Testis (tissue), 3 donors: ENCODE data around the gene IL33. TPM values are rescaled to one million over a fixed set of nuclear protein-coding genes. Genes with fewer than 3 reads are reported as not detected.

Experiments
- DNase-seq: peaks from one replicate; pipeline ENCODE4 v3.0.0-alpha.2; 2019
- H3K27ac ChIP-seq, 2 donors: fragments of 200-600 bp; sonication (generic); one replicate each; pipeline ENCODE4 v1.5.1; 2019
- H3K27me3 ChIP-seq: fragments of 200-600 bp; sonication (generic); one replicate; pipeline ENCODE4 v1.5.1; 2019
- H3K36me3 ChIP-seq: fragments of 200-600 bp; sonication (generic); one replicate; pipeline ENCODE4 v1.5.1; 2017; ENCODE audit warnings: low read depth; ENCODE audit errors: missing control alignments
- H3K4me1 ChIP-seq: fragments of 200-600 bp; sonication (generic); one replicate; pipeline ENCODE4 v1.5.1; 2019
- H3K4me3 ChIP-seq, 2 donors: fragments of 200-600 bp; sonication (generic); one replicate each; pipeline ENCODE4 v1.5.1; 2017 to 2019
- H3K9me3 ChIP-seq: fragments of 200-600 bp; sonication (generic); one replicate; pipeline ENCODE4 v1.5.1; 2017
- POLR2A ChIP-seq: fragments of 450-650 bp; IDR thresholded peaks from one replicate; pipeline ENCODE4 v1.6.1; 2017; ENCODE audit warnings: antibody characterized with exemption, mild to moderate bottlenecking, moderate library complexity
- WGBS, 2 donors: methylation state at CpG; one replicate each; pipeline ENCODE4 v1.1.5; 2018; 5-methylcytosine and 5-hydroxymethylcytosine counted together
- intact Hi-C: fragments of 100-400 bp; cut with DNase I; formaldehyde crosslinking; loops from one replicate; pipeline ENCODE4 v1.15.1; 2023; ENCODE audit warnings: low total_unique reads
- polyA plus RNA-seq: library from polyadenylated mRNA; stranded (reverse); fragments of 350-450 nt; fragmentation: Illumina TruSeq; extraction: RNeasy Lipid Tissue Mini Kit (QIAGEN cat#74804); gene quantifications from one replicate; pipeline ENCODE4 v1.2.3, GENCODE V29; 2014; ENCODE audit warnings: low read depth, low replicate concordance; ENCODE audit not compliant: insufficient read depth
- total RNA-seq, 2 donors: library from RNA; depleted of rRNA; stranded (reverse); fragments of >200 nt; gene quantifications; one replicate each; pipeline ENCODE4 v1.2.3, GENCODE V29; 2016
- TF ChIP-seq, protein P1 (sequence below), 3 experiments: fragments of 450-650 bp in 2 of 3; fragments of 200-600 bp in 1 of 3; sonication (generic) in 1 of 3; IDR thresholded peaks; one replicate each; pipeline ENCODE4 v1.5.1; 2016 to 2019; ENCODE audit warnings: antibody characterized with exemption in 3 of 3, mild to moderate bottlenecking in 2 of 3, moderate library complexity in 1 of 3

IL33 gene
- total and polyA plus RNA-seq, 3 donors from 2014 or later: 2.9 to 8.7 (median 3.6) TPM

GRCh38 chr9:6302417-6302816 is 86.8 kb downstream of the IL33 start:
- Histone ChIP-seq H3K27me3 (no peaks in the 10 kb centered on the region), H3K36me3 (no peaks in the 10 kb centered on the region), H3K27ac (no peak overlapping the region), H3K4me3 (no peak overlapping the region), H3K4me1 (no peaks in the 10 kb centered on the region), H3K9me3 (no peaks in the 10 kb centered on the region)
- intact Hi-C loops: loop anchor here (10.0 kb wide), 1 partner anchor 108 kb away; no protein-coding TSS in a partner anchor
- no peak for TF ChIP-seq POLR2A
- TF ChIP-seq, protein P1, sequence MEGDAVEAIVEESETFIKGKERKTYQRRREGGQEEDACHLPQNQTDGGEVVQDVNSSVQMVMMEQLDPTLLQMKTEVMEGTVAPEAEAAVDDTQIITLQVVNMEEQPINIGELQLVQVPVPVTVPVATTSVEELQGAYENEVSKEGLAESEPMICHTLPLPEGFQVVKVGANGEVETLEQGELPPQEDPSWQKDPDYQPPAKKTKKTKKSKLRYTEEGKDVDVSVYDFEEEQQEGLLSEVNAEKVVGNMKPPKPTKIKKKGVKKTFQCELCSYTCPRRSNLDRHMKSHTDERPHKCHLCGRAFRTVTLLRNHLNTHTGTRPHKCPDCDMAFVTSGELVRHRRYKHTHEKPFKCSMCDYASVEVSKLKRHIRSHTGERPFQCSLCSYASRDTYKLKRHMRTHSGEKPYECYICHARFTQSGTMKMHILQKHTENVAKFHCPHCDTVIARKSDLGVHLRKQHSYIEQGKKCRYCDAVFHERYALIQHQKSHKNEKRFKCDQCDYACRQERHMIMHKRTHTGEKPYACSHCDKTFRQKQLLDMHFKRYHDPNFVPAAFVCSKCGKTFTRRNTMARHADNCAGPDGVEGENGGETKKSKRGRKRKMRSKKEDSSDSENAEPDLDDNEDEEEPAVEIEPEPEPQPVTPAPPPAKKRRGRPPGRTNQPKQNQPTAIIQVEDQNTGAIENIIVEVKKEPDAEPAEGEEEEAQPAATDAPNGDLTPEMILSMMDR (IDR thresholded peaks at IDR 0.05): no peak
- DNase-seq: no peak

DNA sequence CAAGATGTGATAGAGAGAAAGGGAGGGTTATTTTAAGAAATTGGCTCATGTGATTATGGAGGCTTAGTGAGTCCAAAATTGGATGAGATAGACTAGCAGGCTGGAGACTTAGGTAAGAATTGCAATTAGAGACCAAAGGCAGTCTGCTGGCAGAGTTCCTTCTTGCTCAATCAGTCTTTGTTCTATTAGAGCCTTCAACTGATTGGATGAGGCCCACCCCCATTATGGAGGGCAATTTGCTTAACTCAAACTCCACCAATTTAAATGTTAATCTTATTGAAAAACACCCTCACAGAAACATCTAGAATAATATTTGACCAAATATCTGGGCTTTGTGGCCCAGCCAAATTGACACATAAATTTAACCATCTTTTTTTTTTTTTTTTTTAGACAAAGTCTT is 88.6 kb downstream of the IL33 start:
- Histone ChIP-seq H3K27ac (no peak overlapping the region), H3K27me3 (no peaks in the 10 kb centered on the region), H3K4me1 (no peaks in the 10 kb centered on the region), H3K36me3 (no peaks in the 10 kb centered on the region), H3K9me3 (no peaks in the 10 kb centered on the region), H3K4me3 (no peak overlapping the region)
- no peak for TF ChIP-seq POLR2A
- TF ChIP-seq, protein P1 (IDR thresholded peaks at IDR 0.05): no peak
- no peak for DNase-seq
- intact Hi-C loops: loop anchor here (10.0 kb wide), 1 partner anchor 109 kb away; no protein-coding TSS in a partner anchor

- Histone ChIP-seq H3K4me1 (no peaks in the 10 kb centered on the region), H3K36me3 (no peaks in the 10 kb centered on the region), H3K4me3 (no peak overlapping the region), H3K27ac (no peak overlapping the region), H3K9me3 (no peaks in the 10 kb centered on the region), H3K27me3 (no peaks in the 10 kb centered on the region)
- DNase-seq: no peak
- 89 to 92% methylated on average over 2 of the region's 2 CpGs for WGBS, 2 donors
- intact Hi-C loops: loop anchor here (10.0 kb wide), 1 partner anchor 111 kb away; no protein-coding TSS in a partner anchor
- TF ChIP-seq, protein P1 (IDR thresholded peaks at IDR 0.05): peak; percentile 21 to 50 (median 38)
- no peak for TF ChIP-seq POLR2A
Observed at GRCh38 chr9:6305954-6306563, 90.5 kb downstream of the IL33 start.

Other genes starting within 250 kb of the IL33 start
- gene RANBP6, start 200.2 kb upstream of the IL33 start, total RNA-seq: 10 to 100 TPM; 13.8 to 16.0 TPM
- gene RANBP6, start 200.2 kb upstream of the IL33 start, polyA plus RNA-seq: 6.9 TPM
- 10 to 100 TPM; 59.0 to 93.9 TPM for gene TPD52L3, start 112.6 kb downstream of the IL33 start, total RNA-seq
- gene TPD52L3, start 112.6 kb downstream of the IL33 start, polyA plus RNA-seq: 301 TPM
- 10 to 100 TPM; 56.1 to 59.2 TPM for gene UHRF2, start 197.4 kb downstream of the IL33 start, total RNA-seq
- gene UHRF2, start 197.4 kb downstream of the IL33 start, polyA plus RNA-seq: 36.4 TPM